Prostate gland (tissue), 2 donors: Measurements from ENCODE around the gene LMAN2.

Source experiments
- POLR2A ChIP-seq: fragments of 450-650 bp; IDR thresholded peaks from one replicate; pipeline ENCODE4 v1.6.1; 2016; ENCODE audit warnings: antibody characterized with exemption, mild to moderate bottlenecking
- POLR2AphosphoS5 ChIP-seq: sonication (generic); formaldehyde crosslinking; IDR thresholded peaks from one replicate; pipeline ENCODE4 v1.6.1; 2017; ENCODE audit warnings: antibody characterized with exemption
- TF ChIP-seq, protein P1 (sequence below), 4 experiments: fragments of 200-600 bp in 2 of 4; fragments of 450-650 bp in 2 of 4; sonication (generic) in 2 of 4; IDR thresholded peaks; 1 replicate in 3 of 4; 2 replicates in 1 of 4; pipeline ENCODE4 v1.5.1; 2016 to 2019; ENCODE audit warnings: antibody characterized with exemption in 4 of 4, mild to moderate bottlenecking in 2 of 4, moderate library complexity in 2 of 4

GRCh38 chr5:177355162-177355867, 3.8 kb upstream of the LMAN2 start:
- TF ChIP-seq, protein P1, sequence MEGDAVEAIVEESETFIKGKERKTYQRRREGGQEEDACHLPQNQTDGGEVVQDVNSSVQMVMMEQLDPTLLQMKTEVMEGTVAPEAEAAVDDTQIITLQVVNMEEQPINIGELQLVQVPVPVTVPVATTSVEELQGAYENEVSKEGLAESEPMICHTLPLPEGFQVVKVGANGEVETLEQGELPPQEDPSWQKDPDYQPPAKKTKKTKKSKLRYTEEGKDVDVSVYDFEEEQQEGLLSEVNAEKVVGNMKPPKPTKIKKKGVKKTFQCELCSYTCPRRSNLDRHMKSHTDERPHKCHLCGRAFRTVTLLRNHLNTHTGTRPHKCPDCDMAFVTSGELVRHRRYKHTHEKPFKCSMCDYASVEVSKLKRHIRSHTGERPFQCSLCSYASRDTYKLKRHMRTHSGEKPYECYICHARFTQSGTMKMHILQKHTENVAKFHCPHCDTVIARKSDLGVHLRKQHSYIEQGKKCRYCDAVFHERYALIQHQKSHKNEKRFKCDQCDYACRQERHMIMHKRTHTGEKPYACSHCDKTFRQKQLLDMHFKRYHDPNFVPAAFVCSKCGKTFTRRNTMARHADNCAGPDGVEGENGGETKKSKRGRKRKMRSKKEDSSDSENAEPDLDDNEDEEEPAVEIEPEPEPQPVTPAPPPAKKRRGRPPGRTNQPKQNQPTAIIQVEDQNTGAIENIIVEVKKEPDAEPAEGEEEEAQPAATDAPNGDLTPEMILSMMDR (IDR thresholded peaks at IDR 0.05): no peak
- TF ChIP-seq POLR2A (no peak), POLR2AphosphoS5 (no peak)
